OCI-LY3 (cell line): Measurements from ENCODE around the gene PTGS1.

Experiments
- CTCF ChIP-seq: fragments of 200-600, 300-600 bp; sonication (generic); IDR thresholded peaks from 2 replicates; pipeline ENCODE4 v1.5.1; 2014; ENCODE audit warnings: antibody characterized with exemption, low read length, low read depth
- EZH2phosphoT487 ChIP-seq: fragments of 200-600 bp; shearing (Covaris generic); IDR thresholded peaks from 2 replicates; pipeline ENCODE4 v1.6.1; 2018; ENCODE audit warnings: antibody characterized with exemption, mixed run types, low read depth

GRCh38 chr9:122396614-122397148 lies 25.9 kb downstream of the PTGS1 start:
- TF ChIP-seq CTCF (no peak), EZH2phosphoT487 (no peak)
